WI38 (cell line): ENCODE results near the gene BIVM.

Experiments
- H3K4me3 ChIP-seq: 2 replicates; pipeline ENCODE4 v1.5.1; 2011; ENCODE audit warnings: low read depth, mild to moderate bottlenecking, control low read depth, low read length
- TF ChIP-seq, protein P1 (sequence below): IDR thresholded peaks from 2 replicates; pipeline ENCODE4 v1.5.1; 2012; ENCODE audit warnings: low read depth, mild to moderate bottlenecking, control low read depth, low read length

Gene BIVM

DNA sequence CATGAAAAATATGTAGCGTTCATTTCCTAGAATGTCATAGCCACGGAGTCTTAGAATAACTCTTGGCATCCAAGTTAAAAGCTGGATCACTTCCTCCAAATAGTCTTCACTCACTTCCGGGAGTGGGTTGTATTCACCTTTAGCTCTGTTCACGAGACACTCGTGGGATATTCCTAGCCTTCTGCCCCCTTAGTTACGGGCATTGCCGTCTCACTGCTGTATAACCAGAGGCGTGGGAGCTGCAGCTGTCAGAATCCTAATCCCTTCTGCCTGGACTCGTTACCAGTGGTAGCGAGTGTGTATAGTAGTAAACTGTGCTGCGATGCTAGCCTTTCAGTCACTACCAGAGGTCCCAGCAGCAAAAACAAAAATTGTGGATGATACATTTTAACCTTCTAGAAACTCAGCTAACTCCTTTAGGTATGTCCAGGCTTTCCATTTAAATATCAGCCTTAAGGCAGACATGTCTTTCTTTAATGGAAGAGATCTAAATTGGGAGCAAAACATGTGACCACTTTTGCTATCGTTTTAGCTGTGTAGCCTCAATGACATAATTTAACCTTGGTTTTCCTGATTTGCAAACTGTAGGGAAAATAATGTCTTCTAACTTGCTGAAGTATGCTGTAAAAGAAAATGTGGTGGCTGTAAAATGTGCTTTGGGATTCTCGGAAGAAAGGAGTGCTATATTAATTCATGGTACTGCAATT lies 81.0 kb downstream of the BIVM start:
- H3K4me3 ChIP-seq: no peak overlapping the region
- TF ChIP-seq, protein P1, sequence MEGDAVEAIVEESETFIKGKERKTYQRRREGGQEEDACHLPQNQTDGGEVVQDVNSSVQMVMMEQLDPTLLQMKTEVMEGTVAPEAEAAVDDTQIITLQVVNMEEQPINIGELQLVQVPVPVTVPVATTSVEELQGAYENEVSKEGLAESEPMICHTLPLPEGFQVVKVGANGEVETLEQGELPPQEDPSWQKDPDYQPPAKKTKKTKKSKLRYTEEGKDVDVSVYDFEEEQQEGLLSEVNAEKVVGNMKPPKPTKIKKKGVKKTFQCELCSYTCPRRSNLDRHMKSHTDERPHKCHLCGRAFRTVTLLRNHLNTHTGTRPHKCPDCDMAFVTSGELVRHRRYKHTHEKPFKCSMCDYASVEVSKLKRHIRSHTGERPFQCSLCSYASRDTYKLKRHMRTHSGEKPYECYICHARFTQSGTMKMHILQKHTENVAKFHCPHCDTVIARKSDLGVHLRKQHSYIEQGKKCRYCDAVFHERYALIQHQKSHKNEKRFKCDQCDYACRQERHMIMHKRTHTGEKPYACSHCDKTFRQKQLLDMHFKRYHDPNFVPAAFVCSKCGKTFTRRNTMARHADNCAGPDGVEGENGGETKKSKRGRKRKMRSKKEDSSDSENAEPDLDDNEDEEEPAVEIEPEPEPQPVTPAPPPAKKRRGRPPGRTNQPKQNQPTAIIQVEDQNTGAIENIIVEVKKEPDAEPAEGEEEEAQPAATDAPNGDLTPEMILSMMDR: no peak

DNA sequence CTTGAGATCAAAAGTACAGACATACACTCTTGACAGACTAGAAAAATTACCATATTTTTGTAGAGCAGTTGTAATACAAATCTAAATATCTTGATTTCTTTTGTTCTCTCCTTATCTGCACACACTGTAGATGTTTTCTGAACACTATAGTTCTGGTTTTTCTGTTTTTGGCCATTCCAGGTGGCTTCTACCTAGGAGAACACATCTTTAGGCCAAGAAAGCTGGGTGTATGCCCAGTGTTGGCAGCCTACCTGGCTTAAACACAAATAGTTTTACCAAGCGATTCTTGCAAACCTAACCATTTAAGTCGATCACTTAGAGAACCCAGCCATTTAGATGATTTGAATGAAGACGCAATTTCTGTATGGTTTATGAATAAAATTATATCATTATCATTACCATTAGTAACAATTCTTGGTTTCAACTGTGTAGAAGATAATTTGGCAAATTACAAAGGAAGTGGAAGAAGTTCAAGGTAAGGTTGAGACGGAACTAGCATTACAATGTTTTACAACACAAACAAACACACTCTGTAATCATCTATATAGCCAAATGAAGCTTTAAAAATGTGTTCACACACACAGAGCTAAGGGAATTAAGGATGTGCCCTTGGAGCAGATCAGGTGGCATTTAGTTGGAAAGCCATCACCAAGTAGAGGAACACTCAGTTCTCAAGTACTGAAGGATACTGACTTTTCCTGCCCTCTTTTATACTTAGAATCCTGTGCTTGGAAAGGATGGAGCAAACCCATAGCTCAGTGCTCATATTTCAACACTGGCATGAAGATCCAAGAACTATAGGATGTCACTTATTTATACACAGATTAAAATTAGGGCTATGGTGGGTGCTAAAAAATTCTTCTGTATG lies 83.1 kb downstream of the BIVM start:
- H3K4me3 ChIP-seq: no peak overlapping the region
- TF ChIP-seq, protein P1: no peak
